ENCODE data around the gene F10.

The F10 gene

GRCh38 chr13:113092776-113093579, 29.6 kb upstream of the F10 start:
- Mint-ChIP-seq H3K27ac (no peak overlapping the region), H3K4me1 (peaks cover 29% of the 10 kb centered on the region), H3K4me3 (no peak overlapping the region), H3K9me3 (no peaks in the 10 kb centered on the region), H3K36me3 (ENCODE audit: low read depth) (peaks cover 5% of the 10 kb centered on the region), H3K27me3 (ENCODE audit: low read depth, poor library complexity) (peaks cover 10% of the 10 kb centered on the region)
- no peak for TF ChIP-seq CTCF (IDR thresholded peaks at IDR 0.05)
- DNase-seq = no peak

DNA sequence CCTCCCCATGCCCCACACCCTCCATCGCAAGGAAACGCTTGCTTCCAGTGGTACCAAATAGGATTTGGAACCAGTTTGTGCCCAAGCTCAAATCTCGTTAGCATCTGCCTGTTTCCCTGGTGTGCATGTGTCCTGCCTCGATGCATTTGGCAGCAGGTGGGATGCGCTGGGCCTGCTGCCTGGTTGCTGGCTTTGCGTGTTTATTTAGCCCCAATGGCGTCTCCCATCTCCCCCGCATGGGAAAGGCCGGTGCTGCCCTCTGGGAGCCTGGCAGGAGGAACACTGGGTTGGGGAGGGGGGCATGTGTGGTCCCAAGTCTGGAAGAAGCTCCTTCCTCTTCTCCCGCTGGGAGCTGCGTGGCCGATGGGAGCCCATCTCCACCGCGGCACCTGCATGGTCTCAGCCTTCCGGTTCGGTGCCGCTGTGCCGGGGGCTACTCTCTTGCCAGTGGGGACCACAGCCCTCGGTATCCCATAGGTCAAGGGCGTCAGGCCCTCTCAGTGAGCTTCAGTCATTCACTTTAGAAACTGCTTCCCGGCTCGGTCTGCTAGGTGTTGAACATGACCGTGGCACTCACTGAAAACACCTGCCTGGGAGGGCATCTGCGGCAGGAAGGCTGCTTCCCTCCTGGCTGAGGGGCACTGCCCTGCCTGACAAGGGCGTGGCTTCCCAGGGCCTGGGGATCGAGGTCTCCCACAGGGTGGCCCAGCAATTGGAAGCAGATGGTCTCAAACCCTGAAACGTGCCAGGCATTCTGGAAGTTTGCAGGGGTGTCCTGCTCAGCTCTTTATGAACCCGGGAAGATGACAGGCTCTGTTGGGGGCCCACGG, 28.8 kb upstream of the F10 start:
- no peak for TF ChIP-seq CTCF (IDR thresholded peaks at IDR 0.05)
- Mint-ChIP-seq H3K9me3 (no peaks in the 10 kb centered on the region), H3K36me3 (ENCODE audit: low read depth) (peaks cover 10% of the 10 kb centered on the region), H3K4me1 (peaks cover 26% of the 10 kb centered on the region), H3K27me3 (ENCODE audit: low read depth, poor library complexity) (peaks cover 8% of the 10 kb centered on the region), H3K4me3 (no peak overlapping the region), H3K27ac (no peak overlapping the region)
- no peak for DNase-seq

DNA sequence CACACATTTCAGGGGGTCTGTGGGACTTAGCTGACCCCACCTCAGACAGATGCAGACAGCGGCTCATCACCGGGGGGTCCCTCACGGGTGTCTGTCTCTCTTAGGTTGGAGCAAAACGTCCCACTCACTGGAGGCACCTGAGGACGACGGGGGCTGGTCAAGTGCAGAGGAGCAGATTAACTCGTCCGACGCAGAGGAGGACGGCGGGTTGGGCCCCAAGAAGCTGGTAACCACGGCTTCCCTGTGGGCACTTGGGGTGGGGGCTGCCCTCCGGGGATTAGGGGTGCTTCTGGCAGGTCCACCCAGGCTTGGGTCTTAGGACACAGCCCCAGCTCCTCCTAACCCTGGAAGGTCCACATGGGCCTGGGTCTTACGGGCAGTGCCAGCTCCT, 28.2 kb upstream of the F10 start:
- H3K4me1 Mint-ChIP-seq = peaks cover 22% of the 10 kb centered on the region
- no peak for TF ChIP-seq CTCF (IDR thresholded peaks at IDR 0.05)
- DNase-seq = no peak

DNA sequence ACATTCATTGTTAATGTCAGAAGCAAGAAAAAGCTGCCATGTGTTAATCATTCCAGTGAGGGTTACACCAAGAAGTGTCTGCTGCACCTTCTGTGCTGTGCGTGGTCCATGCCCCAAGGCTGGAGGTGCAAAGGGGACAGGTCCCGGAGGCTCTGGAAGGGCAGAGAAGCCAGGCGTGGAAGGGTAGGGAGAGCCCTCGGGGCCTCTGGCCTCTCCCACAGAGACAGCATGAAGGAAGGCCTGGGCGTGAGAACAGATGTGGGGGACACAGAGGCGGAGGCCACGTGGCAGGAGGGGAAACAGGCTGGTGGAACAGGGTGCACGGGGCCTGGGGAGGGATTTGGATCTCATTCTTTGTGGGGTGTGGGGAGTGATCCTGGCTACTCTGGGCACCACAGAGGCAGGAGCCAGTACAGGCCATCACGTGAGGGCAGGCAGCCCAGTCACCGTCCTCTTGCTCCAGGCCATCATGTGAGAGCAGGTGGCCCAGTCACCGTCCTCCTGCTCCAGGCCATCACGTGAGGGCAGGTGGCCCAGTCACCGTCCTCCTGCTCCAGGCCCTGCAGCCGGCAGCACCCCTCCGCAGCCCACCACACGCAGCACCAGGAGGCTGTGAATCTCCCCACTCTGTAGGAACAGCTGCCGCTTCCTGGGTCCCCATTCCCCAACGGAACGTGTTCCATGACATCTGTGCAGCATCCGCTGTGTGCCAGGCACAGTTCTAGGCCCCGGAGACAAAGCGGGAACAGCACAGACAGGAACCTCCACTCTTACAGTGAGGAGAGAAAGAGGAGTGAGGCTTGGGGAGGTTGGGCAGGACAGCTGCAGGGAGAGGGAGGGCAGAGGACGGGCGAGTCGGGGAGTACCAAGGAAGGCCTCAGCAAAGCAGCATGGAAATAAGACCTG, 27.2 kb upstream of the F10 start:
- no peak overlapping the region for H3K4me3 Mint-ChIP-seq
- no peak overlapping the region for H3K27ac Mint-ChIP-seq
- H3K36me3 Mint-ChIP-seq (ENCODE audit: low read depth) = peaks cover 7% of the 10 kb centered on the region
- no peaks in the 10 kb centered on the region for H3K9me3 Mint-ChIP-seq
- no peak for DNase-seq
- TF ChIP-seq CTCF (IDR thresholded peaks at IDR 0.05) = no peak
- H3K4me1 Mint-ChIP-seq = peaks cover 12% of the 10 kb centered on the region
- peaks cover 8% of the 10 kb centered on the region for H3K27me3 Mint-ChIP-seq (ENCODE audit: low read depth, poor library complexity)

More for the DNA sequence above, 28.2 kb upstream of the F10 start:
- Mint-ChIP-seq H3K27ac (no peak overlapping the region), H3K4me3 (no peak overlapping the region), H3K9me3 (no peaks in the 10 kb centered on the region), H3K27me3 (ENCODE audit: low read depth, poor library complexity) (peaks cover 7% of the 10 kb centered on the region), H3K36me3 (ENCODE audit: low read depth) (peaks cover 7% of the 10 kb centered on the region)

GRCh38 chr13:113096052-113096744, 26.4 kb upstream of the F10 start:
- Mint-ChIP-seq H3K27ac (no peak overlapping the region), H3K9me3 (no peaks in the 10 kb centered on the region), H3K27me3 (ENCODE audit: low read depth, poor library complexity) (peaks cover 11% of the 10 kb centered on the region), H3K4me3 (no peak overlapping the region), H3K36me3 (ENCODE audit: low read depth) (peaks cover 7% of the 10 kb centered on the region), H3K4me1 (peaks cover 4% of the 10 kb centered on the region)
- TF ChIP-seq CTCF (IDR thresholded peaks at IDR 0.05) = no peak
- no peak for DNase-seq

Measured in nephron progenitor cell (in vitro differentiated cells).